Epithelial cell of esophagus (primary cell): ENCODE data around the gene KIF20B.
"Not testable (repeated sequence)": the region's sequence is repeated elsewhere in the genome, so short reads cannot be mapped to it uniquely, and the experiment has no call there.

Experiments
- DNase-seq: peaks from one replicate; pipeline ENCODE4 v3.0.0; 2010; ENCODE audit warnings: low read depth
- H3K4me3 ChIP-seq: 2 replicates; pipeline ENCODE4 v1.5.1; 2011; ENCODE audit warnings: mild to moderate bottlenecking, low read length, control low read depth
- TF ChIP-seq, protein P1 (sequence below): IDR thresholded peaks from 2 replicates; pipeline ENCODE4 v1.5.1; 2011; ENCODE audit warnings: low read depth, mild to moderate bottlenecking, low read length, control low read depth, inconsistent platforms; ENCODE audit not compliant: insufficient read depth; ENCODE audit errors: missing control alignments

Gene KIF20B

GRCh38 chr10:89809766-89810165, 108.4 kb downstream of the KIF20B start:
- DNase-seq: no peak
- TF ChIP-seq, protein P1, sequence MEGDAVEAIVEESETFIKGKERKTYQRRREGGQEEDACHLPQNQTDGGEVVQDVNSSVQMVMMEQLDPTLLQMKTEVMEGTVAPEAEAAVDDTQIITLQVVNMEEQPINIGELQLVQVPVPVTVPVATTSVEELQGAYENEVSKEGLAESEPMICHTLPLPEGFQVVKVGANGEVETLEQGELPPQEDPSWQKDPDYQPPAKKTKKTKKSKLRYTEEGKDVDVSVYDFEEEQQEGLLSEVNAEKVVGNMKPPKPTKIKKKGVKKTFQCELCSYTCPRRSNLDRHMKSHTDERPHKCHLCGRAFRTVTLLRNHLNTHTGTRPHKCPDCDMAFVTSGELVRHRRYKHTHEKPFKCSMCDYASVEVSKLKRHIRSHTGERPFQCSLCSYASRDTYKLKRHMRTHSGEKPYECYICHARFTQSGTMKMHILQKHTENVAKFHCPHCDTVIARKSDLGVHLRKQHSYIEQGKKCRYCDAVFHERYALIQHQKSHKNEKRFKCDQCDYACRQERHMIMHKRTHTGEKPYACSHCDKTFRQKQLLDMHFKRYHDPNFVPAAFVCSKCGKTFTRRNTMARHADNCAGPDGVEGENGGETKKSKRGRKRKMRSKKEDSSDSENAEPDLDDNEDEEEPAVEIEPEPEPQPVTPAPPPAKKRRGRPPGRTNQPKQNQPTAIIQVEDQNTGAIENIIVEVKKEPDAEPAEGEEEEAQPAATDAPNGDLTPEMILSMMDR: no peak
- no peak overlapping the region for H3K4me3 ChIP-seq

GRCh38 chr10:89810908-89811525, 109.6 kb downstream of the KIF20B start:
- TF ChIP-seq, protein P1: no peak
- no peak for DNase-seq
- no peak overlapping the region for H3K4me3 ChIP-seq

- H3K4me3 ChIP-seq: no peak overlapping the region
- no peak for DNase-seq
- TF ChIP-seq, protein P1: no peak
Measured at GRCh38 chr10:89813546-89813945, 112.2 kb downstream of the KIF20B start.

DNA sequence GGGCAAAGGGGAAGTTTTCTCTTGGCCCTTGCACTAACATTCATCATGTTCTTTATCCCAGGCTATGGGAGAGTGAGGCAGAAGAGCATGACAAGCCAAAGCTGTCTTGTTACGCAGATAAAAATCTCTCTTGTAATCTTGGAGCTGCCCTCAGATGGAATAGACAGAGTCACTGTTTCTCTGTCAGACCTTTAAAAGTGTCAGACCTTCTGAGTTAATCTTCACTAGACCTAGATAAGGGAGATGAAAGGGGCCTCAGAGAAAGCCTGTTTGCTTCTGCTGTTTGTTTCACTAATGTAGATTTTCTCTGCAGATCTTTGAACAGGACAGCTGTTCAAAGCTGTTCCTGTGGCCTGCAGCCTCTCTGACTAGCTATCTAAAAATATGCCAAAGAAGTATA, 112.9 kb downstream of the KIF20B start:
- TF ChIP-seq, protein P1: no peak
- no peak overlapping the region for H3K4me3 ChIP-seq
- DNase-seq: no peak

- TF ChIP-seq, protein P1: no peak
- DNase-seq: no peak
- no peak overlapping the region for H3K4me3 ChIP-seq
Measured at GRCh38 chr10:89815049-89815853, 113.9 kb downstream of the KIF20B start.

- not testable (repeated sequence) for DNase-seq, H3K4me3 ChIP-seq
Measured at GRCh38 chr10:89819008-89819407, 117.6 kb downstream of the KIF20B start.
